KBM-7 (cell line): ENCODE results near the gene ABI1.

Experiments
- DNase-seq: peaks from one replicate; pipeline ENCODE4 v3.0.0-alpha.2; 2015
- in situ Hi-C: fragments of 300-500 bp; cut with MboI; formaldehyde crosslinking; loops from 2 replicates; pipeline ENCODE4 v1.14.3; 2020; ENCODE audit warnings: low sequenced_read_pairs, low pct_unique_long_range_greater_than_20kb, mixed read lengths

Gene ABI1

GRCh38 chr10:26730552-26730951 lies 130.2 kb downstream of the ABI1 start:
- no peak for DNase-seq
- in situ Hi-C loops = no loop called here

- no peak for DNase-seq
- in situ Hi-C loops = no loop called here
Measured at GRCh38 chr10:26729395-26729794, 131.4 kb downstream of the ABI1 start.

GRCh38 chr10:26728957-26729356 lies 131.8 kb downstream of the ABI1 start:
- no peak for DNase-seq
- in situ Hi-C loops = no loop called here

- DNase-seq = no peak
- in situ Hi-C loops = no loop called here
Measured at GRCh38 chr10:26727005-26727404, 133.8 kb downstream of the ABI1 start.

- peak; percentile 57 for DNase-seq
- in situ Hi-C loops = no loop called here
Measured at GRCh38 chr10:26725837-26726727, 134.7 kb downstream of the ABI1 start.

- in situ Hi-C loops = no loop called here
- no peak for DNase-seq
Measured at GRCh38 chr10:26723016-26723415, 137.7 kb downstream of the ABI1 start.

GRCh38 chr10:26721561-26721960 lies 139.2 kb downstream of the ABI1 start:
- in situ Hi-C loops = no loop called here
- DNase-seq = no peak

- DNase-seq = no peak
- in situ Hi-C loops = no loop called here
Measured at GRCh38 chr10:26717476-26717875, 143.3 kb downstream of the ABI1 start.

- in situ Hi-C loops = no loop called here
Measured at GRCh38 chr10:26715137-26715487, 145.6 kb downstream of the ABI1 start.

GRCh38 chr10:26714415-26715136 lies 146.2 kb downstream of the ABI1 start:
- no peak for DNase-seq
- in situ Hi-C loops = no loop called here

More at GRCh38 chr10:26715137-26715487, 145.6 kb downstream of the ABI1 start:
- no peak for DNase-seq

GRCh38 chr10:26711324-26711723 lies 149.4 kb downstream of the ABI1 start:
- in situ Hi-C loops = no loop called here

GRCh38 chr10:26706936-26707335 lies 153.8 kb downstream of the ABI1 start:
- in situ Hi-C loops = no loop called here
- no peak for DNase-seq

More at GRCh38 chr10:26711324-26711723, 149.4 kb downstream of the ABI1 start:
- no peak for DNase-seq

- DNase-seq = peak; percentile 74
- in situ Hi-C loops = no loop called here
Measured at GRCh38 chr10:26706206-26706605, 154.6 kb downstream of the ABI1 start.

GRCh38 chr10:26703974-26704373 lies 156.8 kb downstream of the ABI1 start:
- in situ Hi-C loops = no loop called here
- no peak for DNase-seq

GRCh38 chr10:26703096-26703495 lies 157.7 kb downstream of the ABI1 start:
- DNase-seq = no peak
- in situ Hi-C loops = no loop called here

GRCh38 chr10:26700884-26701630 lies 159.7 kb downstream of the ABI1 start:
- no peak for DNase-seq
- in situ Hi-C loops = no loop called here

GRCh38 chr10:26699631-26700030 lies 161.1 kb downstream of the ABI1 start:
- in situ Hi-C loops = no loop called here
- DNase-seq = no peak

- in situ Hi-C loops = no loop called here
Measured at GRCh38 chr10:26698909-26699308, 161.8 kb downstream of the ABI1 start.

GRCh38 chr10:26697922-26698608 lies 162.7 kb downstream of the ABI1 start:
- peak; percentile 15 for DNase-seq
- in situ Hi-C loops = no loop called here

More at GRCh38 chr10:26698909-26699308, 161.8 kb downstream of the ABI1 start:
- peak; percentile 21 for DNase-seq
